HG03196 (cell line): ENCODE measurements around the gene TMEM185B.

Experiments
- ATAC-seq: cut with Tn5 transposase; IDR thresholded peaks from one replicate; pipeline ENCODE4 v1.9.1; 2021; ENCODE audit not compliant: unreplicated experiment

The TMEM185B gene

DNA sequence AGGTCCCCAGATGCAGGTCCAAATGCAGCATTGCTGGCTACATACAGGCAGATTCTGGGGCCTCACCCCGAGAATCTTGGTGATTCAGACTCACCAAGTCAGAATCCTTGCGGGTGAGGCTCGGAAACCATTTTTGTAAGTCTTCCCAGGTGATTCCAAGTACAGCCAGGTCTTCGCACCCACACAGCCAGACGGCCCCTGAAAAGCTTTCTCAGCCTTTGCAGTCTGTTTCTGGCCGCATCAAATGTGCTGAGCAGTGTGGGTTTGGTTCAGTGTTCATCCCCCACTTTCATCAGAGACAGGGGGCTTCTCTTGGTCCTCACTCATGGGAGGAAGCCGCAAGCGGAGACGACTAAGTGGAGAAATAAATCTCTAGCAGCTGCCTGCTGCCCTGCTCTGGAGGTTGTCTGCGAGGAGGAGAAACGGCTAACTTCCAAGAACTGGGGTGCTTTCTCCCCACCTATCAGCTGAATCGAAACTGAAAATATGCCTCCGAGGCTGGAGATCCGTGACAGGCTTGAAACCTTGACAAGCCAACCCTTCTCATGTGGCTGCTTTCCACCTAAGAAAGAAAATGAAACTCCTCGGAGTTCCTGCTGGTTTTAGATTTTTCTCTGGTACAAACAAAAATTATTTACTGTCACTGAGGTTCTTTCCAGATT, 8.9 kb upstream of the TMEM185B start:
- peak; percentile 82 for ATAC-seq

DNA sequence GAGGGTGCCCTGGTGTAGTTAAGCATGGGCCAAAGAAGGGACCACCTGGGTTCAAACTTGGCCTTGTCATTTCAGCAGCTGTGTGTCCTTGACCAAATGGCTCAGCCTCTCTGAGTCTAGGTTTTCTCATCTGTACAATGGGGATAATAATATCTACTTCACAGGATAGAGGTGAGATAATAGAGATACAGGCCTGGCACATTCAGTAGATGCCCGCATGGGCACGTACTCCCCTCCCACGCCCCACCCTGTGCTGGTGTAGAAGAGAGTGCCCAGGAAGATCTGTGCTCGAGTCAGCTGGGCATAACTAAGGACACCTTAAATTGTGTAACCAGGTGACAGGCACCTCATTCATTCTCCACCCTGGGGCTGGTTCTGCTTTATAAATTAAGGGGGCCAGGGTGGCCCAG, 8.4 kb upstream of the TMEM185B start:
- ATAC-seq = peak; percentile 17

DNA sequence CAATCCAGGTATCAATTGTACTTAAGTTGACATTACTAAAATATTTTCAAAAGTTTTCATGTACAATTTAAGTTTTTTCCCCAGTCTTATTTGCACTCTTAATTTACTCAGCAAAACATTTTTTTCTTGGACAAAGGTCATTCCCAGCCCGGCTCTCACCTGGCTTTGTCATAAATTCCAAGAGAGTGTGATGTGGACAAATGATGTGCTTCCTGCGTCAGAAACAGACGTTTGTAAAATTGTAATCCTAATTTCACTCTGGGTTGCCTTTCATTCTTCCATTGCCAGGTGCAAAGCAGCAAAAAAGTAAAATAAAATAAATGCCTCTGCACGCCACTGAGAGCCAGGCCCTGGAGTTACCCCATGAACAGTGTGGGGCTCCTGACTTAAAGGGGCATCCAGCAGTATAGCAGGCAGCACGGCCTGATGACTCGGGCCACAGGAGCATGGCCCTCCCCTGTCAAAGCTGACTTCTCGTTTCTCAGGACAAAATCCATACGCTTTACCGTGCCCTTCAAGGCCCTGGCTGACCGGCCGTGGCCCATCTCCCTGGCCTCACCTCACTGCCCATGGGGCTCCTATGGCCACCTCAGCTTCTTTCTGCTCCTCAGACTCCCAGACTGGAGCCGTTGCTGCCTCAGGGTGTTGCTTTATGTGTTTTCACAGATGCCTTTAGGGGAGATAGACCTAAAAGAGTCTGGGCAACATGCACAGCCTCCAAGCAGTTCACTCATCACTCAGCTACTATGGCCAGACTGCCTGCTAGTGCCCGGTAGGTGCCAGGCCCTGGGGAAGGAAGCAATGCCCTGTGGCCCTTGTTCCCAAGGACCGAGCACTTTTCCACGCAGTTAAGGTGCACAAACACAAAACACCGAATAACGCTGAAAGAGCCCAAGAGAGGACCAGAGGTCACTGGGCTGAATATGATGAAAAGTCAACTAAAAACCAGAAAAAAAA, 7.6 kb upstream of the TMEM185B start:
- ATAC-seq = no peak

DNA sequence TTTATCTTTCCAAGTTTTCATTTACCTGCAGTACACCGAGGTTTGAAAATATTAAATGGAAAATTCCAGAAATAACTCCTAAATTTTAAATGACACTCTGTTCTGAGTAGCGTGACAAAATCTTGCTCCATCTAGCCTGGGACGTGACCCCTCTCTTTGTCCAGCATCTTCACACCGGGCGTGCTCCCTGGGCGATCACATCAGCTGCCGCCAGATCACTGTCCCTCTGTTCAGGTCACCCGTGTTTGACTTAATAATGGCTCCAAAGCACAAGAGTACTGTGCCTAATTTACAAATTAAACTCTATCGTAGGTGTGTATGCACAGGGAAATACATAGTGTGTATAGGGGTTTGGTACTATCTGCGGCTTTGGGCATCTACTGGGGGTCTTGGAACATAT, 6.1 kb upstream of the TMEM185B start:
- ATAC-seq = no peak

DNA sequence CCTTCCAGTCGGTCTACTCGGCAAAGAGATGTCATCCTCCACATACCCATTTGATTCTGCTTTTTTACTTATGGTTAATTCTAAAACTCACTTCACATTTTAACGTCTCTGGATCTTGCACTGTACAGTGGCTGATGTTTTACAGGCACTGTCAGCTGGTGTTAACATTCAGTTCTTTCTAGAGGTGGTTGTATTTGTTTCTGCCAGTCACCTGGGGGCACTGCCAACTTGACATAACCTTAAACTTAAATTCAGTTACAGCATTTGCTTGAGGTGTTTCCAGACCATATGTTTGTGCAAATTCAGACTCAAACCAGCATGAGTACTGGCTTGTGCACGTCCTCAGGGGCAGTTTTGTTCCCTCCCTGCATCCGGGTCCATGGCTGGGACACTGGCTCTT, 5.3 kb upstream of the TMEM185B start:
- no peak for ATAC-seq

DNA sequence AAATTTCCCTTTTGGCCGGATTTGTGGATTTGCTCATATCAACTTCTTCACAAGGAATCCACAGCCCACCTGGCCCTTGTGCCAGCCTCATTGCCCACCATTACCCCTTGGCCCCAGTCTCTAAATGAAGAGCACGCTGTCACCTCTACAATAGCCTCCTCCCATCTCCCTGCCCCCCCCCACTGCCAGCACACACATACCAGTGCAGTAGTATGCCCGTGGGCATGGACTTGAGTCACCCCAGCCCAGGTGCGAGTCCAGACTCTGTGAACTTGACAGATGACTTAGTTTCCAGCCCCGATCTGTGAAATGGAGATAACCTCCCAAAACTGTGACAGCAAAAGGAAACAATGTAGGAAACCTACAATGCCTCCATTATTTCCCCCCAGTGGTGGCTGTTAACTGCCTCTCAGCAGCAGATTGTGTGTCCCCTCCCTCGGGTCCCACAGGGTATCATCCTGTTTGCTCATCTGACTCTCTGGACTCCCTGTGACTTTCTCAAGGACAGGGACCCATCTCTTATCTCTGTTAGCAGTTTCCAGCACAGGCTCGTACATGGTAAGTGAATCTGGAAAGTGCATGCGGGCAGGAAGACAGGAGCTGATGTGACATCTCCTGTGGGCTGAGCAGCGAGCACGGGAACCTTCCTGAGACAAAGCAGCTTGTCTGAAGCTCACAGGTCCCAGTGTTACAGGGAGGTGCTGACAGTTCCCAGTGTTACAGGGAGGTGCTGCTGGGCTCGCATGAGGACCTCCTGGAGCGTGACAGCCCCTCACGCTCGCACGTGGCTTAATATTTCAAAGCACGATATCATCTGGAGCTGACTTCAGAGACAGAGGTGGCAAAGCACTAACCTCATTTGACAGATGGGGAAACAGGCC, 4.2 kb upstream of the TMEM185B start:
- no peak for ATAC-seq

DNA sequence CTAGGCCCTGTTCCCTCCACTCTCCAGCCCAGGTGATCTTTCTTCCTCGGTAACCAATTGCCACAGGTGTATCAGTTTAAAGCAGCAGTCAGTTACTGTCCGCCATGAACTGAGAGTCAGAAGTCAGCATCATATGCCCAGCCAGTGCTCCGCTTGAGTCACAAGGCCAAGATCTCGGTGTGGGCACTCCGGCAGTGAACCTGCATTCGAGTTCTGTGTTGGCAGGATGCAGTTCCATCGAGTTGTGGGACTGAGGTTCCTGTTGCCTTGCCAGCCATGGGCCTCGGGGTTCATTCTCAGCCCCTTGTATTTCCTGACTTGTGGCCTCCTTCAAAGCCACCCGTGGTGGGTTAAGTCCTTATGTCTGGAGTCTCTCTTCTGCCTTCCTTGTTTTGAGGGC, 3.1 kb upstream of the TMEM185B start:
- ATAC-seq = no peak

DNA sequence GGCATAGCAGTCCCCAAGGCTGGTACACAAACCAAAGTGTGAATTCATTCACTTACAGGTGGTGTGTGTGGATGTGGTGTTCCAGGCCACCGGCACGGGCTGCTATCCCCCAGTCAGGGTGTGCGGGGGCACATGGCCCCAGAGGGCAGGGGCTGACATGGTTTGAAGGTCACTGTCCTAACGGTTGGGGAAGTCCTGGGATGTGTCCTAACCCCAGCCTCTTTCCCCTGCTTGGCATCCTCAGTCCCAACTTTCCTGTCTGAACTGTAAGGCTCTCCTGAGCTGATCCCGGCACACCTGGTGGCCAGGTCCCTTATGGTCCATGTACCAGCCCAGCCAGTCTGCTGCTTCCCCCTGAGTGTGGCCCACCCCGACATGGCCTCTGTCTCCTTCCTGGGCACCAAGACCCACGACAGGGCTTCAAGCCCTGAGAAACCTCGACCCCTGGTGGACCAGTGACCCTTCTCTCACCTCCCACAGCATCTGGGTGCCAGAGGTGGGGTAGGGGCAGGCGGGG, 2.4 kb upstream of the TMEM185B start:
- ATAC-seq = no peak

DNA sequence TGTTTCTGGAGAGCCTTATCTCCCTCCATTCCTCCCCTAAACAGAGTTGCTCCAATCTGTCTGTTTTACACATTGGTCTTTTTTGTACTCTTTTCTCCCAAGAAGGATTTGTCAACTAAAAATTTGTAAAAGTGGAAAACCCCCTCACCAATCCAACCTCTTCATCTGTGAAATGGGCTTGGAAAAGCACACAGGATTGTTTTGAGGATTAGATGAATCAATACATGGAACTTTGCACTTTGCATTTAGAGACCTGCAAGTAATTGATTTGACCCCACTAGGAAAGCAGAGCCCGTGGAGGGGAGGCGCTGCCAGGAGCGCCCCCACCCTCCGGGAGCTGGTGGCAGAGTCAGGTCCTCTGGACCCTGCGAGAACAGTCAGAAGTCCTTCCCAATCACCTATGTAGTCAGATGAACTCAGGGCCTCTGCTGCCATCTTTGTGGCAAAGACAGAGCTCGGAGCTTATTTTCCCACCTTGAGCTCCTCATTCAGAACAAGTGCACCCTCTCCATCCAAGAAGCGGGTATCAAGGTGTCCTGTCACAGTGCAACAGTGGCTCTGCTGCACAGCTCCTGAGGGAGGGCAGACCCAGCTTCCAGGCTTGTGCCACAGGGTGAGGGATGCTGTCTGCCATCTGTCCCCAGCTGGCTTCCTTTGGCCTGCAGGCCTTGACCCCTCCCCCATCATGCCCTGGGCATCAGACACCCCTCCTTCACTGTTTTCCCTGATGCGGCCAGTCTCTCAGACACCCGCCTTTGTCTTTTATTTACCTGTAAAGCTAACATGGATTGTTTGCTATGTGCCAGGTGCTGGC, 1.7 kb upstream of the TMEM185B start:
- no peak for ATAC-seq

DNA sequence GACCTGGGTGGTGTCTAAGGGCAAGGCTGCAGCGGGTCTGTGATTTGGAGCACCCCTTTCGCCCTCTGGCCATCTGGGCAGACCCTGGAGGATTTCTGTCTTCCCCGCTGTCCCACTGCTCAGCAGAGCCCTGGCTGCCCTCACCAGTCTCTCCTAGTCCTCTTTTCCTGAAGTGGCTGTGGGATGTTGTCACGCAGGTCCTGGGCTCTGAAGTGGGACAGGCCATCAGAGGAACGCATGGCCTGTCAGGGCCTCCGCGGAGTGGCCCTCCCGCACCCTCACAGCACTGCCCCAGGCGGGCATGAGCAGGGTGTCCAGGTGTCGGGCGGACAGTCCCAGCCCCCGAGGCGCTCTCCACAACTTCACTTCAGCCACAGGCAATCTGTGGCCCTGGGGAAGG, 1.1 kb upstream of the TMEM185B start:
- no peak for ATAC-seq

DNA sequence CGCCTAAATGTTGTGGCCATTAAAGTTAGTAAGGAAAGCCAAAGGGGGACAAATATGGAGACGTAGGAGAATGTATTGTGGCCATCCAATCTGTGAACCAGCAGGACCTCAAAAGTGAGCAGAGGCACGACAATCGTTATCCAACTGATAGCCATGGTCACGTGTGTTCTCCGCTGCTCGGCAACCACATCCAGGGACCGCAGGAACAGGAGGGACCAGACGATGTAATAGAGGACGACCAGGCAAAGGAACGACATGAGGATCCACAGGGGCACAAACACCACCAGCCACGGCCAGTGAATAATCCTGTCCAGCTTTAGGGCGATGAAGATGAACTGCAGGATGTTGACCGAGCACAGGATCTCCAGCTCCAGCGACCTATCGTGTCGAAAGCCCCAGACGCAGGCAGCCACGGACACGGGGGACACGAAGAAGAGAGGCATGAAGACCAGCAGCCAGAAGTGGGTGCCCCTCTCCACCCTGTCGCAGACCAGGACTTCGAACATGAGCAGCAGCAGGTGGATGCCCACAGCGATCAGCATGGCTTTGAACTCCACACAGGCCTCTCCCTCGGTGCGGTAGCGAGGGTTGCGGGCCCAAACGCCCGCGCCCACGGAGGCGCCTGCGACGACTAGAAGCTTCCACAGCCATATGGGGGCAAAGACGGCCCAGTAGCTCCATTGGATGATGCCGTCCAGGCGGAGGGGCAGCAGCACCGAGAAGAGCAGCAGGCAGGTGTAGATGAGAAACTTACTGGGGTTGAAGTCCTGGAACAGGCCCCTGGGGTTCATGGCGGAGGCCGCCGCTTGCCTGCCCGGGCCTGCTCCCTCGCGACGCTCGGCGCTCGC, 790 bp downstream of the TMEM185B start:
- ATAC-seq = no peak

DNA sequence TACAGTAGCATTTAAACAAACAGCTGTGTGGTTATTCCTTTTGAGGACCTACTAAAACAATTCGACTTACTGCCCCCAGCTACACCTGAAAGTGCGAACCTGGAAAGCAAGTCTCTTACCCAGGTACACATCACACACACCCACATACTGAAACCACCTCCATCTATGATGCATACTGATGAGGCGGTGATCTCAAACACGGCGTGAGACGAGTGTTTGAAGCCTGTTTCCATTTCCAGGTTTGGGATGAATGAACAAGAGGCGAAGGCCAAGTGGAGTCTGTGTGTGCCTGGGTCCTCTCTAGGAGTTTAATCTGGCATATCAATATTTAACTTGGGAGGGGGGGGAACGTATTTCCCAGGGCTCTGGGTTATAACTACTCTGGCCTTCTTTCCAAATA, 1.6 kb downstream of the TMEM185B start:
- ATAC-seq = no peak

DNA sequence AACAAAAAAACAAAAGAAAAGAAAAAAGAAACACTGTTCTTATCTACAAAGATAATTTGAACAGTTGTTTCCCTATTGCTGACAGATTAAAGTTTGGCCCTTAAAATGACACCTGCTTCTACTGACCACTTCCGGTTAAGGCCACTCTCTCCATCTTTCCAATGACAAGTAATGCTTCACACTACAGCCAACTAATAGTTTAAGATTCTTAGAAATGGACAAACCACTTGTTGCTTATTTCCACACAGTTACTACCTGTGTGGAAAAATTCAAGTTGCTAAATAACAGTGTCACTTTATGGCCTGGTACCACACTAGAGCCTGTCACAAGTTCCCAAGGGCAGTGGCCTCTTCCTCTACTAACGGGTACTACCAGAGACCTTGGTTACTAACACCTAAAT, 2.4 kb downstream of the TMEM185B start:
- no peak for ATAC-seq

DNA sequence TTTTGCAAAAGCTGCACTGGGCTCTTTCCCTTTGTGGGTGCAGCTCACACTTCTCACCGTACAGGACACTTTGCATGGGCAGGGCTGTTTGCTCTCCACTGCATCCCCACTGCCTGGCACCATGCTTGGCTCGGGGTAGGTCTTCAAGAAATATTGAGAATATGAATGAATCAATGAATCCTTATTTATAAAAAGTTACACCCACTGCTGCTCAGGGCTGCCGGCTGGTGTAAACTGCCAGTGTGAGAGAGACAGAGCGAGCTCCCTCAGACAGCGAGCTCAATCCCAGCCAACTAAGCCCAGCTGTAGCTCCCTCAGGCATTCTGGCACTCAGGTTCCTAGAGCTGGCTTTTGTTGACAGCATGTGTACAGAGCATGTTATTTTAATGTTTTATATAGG, 3.4 kb downstream of the TMEM185B start:
- no peak for ATAC-seq

DNA sequence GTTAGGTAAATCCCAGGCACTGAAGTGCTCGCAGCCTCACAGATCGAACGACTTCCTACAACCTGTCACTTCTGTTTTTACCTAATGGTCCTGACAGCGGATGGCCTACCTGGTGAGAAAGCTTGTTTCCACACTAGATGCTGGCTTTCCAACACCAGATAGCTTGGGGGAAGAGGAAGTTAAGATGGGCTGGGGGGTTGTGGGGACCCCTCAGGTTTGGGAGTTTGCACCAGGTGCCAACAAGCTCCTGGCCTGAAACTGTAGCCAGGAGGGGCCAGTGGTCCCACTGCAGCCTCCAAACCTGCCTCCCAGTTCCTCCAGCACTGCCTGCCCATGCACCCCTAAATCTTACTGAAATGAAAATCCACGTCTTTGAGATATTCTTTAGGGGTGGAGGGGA, 3.9 kb downstream of the TMEM185B start:
- ATAC-seq = no peak

DNA sequence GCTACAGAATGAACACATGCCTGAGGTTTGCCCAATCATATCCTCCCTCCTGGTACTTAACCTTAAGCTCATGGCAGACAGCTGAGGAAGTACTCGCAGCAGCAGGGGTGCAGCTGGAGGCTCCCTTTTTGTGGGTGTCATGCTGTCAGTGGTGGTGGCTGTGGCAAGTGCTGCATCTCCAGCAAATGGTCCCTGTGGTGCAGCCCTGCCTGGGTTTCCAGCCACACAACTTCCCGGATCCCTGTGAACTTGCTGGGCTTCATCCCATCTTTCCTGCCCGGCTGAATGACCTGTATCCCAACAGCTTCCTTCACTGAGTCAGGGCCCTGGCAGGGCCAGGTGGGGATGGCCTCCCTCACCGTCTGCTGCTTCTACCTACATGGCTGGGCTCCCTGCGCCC, 5.0 kb downstream of the TMEM185B start:
- ATAC-seq = no peak

DNA sequence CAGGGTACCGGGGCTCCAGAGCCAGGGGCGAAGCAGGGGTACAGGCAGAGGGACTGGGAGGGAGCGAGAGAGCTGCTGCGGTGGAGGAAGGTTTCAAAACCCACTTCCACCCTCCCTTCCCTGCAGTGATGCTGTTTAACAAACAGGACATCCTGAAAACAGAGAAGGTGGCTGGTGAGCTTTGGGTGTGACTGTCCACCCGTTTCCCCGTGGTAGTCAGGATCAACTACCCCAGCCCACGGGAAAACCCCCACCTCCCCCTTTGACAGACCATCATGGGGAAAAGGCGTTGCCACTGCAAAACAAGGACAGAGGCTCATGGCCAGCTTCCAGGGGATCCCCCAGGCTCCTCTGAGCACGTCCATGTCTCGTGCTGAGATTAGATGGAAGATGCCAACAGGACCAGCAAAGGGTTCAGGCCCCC, 12.9 kb downstream of the TMEM185B start:
- ATAC-seq = no peak

DNA sequence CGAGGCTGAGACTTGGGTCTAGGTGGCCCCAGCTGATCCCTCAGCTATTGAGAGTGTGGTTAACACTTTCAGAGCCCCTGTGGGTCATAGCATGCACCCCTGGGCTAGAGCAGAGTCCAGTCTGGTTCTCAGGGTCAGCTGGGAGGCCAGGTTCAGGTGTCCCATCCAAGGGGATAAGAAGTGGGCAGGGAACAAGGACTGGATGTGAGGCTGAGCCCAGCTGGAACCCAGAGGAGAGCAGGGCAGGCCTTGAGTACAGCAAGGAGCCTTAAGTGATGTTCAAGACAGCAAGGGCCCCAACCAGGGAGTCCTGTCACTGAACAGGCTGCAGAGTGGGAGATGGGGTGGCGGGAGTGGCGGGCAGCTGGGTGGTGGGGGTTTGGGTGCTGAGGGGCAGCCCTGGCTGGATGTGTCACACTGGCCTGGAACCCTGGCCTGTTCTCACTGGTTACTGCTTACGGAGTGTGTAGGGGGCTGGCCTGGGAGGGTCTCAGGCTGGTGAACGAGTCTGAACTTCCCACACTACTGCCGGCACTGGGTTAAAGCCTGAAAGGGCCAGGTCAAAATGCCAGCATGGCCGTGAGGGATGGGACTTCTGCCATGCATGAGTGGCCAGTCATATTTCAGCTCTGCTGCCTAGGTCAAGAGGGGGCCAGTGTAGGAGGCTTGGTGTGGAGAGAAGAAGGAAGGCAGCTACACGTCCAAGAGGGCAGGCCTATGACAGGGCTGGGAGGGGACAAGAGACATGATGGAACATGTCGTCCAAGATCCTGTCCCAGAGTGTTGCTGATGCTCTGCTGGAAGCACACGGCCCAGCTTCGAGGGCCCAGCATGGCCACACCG, 13.6 kb downstream of the TMEM185B start:
- no peak for ATAC-seq
